Trophoblast cell (in vitro differentiated cells and primary cell): ENCODE data around the gene PEPD.

Experiments
- DNase-seq, 2 donors: peaks; one replicate each; pipeline ENCODE4 v3.0.0-alpha.2; 2016
- H2AFZ ChIP-seq: 2 replicates; pipeline ENCODE4 v1.6.1; 2013; ENCODE audit warnings: low read length, moderate library complexity, mild to moderate bottlenecking; ENCODE audit not compliant: insufficient read depth, poor library complexity
- H2AK5ac ChIP-seq: 2 replicates; pipeline ENCODE4 v1.6.1; 2013; ENCODE audit warnings: mild to moderate bottlenecking, low read length
- H2BK120ac ChIP-seq: 2 replicates; pipeline ENCODE4 v1.6.1; 2013; ENCODE audit warnings: low read length, mild to moderate bottlenecking, moderate library complexity; ENCODE audit not compliant: insufficient read depth, poor library complexity
- H2BK12ac ChIP-seq: 2 replicates; pipeline ENCODE4 v1.6.1; 2013; ENCODE audit warnings: mild to moderate bottlenecking, low read length, moderate library complexity
- H2BK5ac ChIP-seq: 2 replicates; pipeline ENCODE4 v1.6.1; 2013; ENCODE audit warnings: low read length, low read depth, moderate library complexity, mild to moderate bottlenecking; ENCODE audit not compliant: poor library complexity
- H3K14ac ChIP-seq: 2 replicates; pipeline ENCODE4 v1.6.1; 2013; ENCODE audit warnings: mild to moderate bottlenecking, low read length
- H3K18ac ChIP-seq: 2 replicates; pipeline ENCODE4 v1.6.1; 2013; ENCODE audit warnings: mild to moderate bottlenecking, low read length
- H3K23ac ChIP-seq: 2 replicates; pipeline ENCODE4 v1.6.1; 2013; ENCODE audit warnings: low read length
- H3K27ac ChIP-seq: 2 replicates; pipeline ENCODE4 v1.5.1; 2013; ENCODE audit warnings: low read depth, mild to moderate bottlenecking, inconsistent platforms, low read length, moderate library complexity
- H3K27me3 ChIP-seq: 2 replicates; pipeline ENCODE4 v1.6.1; 2013; ENCODE audit warnings: inconsistent platforms, mild to moderate bottlenecking, low read length, moderate library complexity; ENCODE audit not compliant: insufficient read depth
- H3K36me3 ChIP-seq, 2 experiments: 1 replicate in 1 of 2; 2 replicates in 1 of 2; pipeline ENCODE4 v1.6.1; 2013; ENCODE audit warnings: low read length in 2 of 2, mild to moderate bottlenecking in 2 of 2, moderate library complexity in 1 of 2; ENCODE audit not compliant: insufficient read depth in 2 of 2, control insufficient read depth in 1 of 2
- H3K4ac ChIP-seq: 2 replicates; pipeline ENCODE4 v1.6.1; 2013; ENCODE audit warnings: low read depth, mild to moderate bottlenecking, low read length, moderate library complexity
- H3K4me1 ChIP-seq, 2 experiments: 1 replicate in 1 of 2; 2 replicates in 1 of 2; pipeline ENCODE4 v1.6.1; 2013; ENCODE audit warnings: low read length in 2 of 2, mild to moderate bottlenecking in 2 of 2, moderate library complexity in 1 of 2; ENCODE audit not compliant: insufficient read depth in 2 of 2, control insufficient read depth in 1 of 2
- H3K4me2 ChIP-seq: 2 replicates; pipeline ENCODE4 v1.6.1; 2013; ENCODE audit warnings: inconsistent platforms, mild to moderate bottlenecking, low read length, moderate library complexity
- H3K4me3 ChIP-seq: 2 replicates; pipeline ENCODE4 v1.5.1; 2013; ENCODE audit warnings: mild to moderate bottlenecking, low read depth, low read length, inconsistent platforms
- H3K79me1 ChIP-seq: one replicate; pipeline ENCODE4 v1.6.1; 2013; ENCODE audit warnings: low read length
- H3K79me2 ChIP-seq: 2 replicates; pipeline ENCODE4 v1.6.1; 2013; ENCODE audit warnings: low read length, mild to moderate bottlenecking; ENCODE audit not compliant: control insufficient read depth, insufficient read depth, poor library complexity
- H3K9ac ChIP-seq: 2 replicates; pipeline ENCODE4 v1.6.1; 2013; ENCODE audit warnings: mild to moderate bottlenecking, low read length
- H3K9me3 ChIP-seq: 2 replicates; pipeline ENCODE4 v1.6.1; 2013; ENCODE audit warnings: low read depth, mild to moderate bottlenecking, control low read depth, inconsistent platforms, low read length; ENCODE audit not compliant: insufficient read depth
- H4K12ac ChIP-seq: 2 replicates; pipeline ENCODE4 v1.6.1; 2013; ENCODE audit warnings: low read depth, mild to moderate bottlenecking, low read length, moderate library complexity
- H4K8ac ChIP-seq: 2 replicates; pipeline ENCODE4 v1.6.1; 2013; ENCODE audit warnings: low read depth, mild to moderate bottlenecking, low read length, moderate library complexity
- H4K91ac ChIP-seq: one replicate; pipeline ENCODE4 v1.6.1; 2013; ENCODE audit warnings: low read depth, mild to moderate bottlenecking, low read length, moderate library complexity
- WGBS: extraction: QIAGEN DNeasy Blood & Tissue Kit; methylation state at CpG from one replicate; pipeline ENCODE4 v1.1.7; 2013; ENCODE audit warnings: missing lambda C conversion rate; ENCODE audit not compliant: insufficient read length, insufficient coverage; ENCODE audit errors: extremely low coverage; 5-methylcytosine and 5-hydroxymethylcytosine counted together

PEPD gene

DNA sequence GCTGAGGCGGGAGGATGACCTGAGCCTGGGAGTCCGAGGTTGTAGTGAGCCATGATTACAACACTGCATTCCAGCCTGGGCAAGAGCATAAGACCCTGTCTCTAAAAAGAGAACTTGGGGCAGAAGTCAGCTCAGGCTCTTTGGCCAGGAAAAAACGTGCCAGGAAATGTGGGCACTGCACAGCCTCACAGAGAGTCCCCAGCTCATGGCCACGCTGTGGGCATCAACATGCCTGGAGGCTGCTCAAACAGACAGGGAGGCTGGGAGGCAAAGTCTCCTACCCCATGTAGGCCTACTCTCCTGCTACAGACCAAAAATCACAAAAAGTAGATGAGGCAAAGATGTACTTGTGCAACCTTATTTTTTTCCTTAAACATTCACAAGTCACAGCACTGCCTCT is 49.4 kb downstream of the PEPD start:
- no peak overlapping the region for H2AK5ac ChIP-seq
- no peak overlapping the region for H4K12ac ChIP-seq
- H3K14ac ChIP-seq, result no peak overlapping the region
- no peak overlapping the region for H2BK12ac ChIP-seq
- H3K79me1 ChIP-seq, result no peaks in the 10 kb centered on the region
- H3K79me2 ChIP-seq, result no peaks in the 10 kb centered on the region
- no peak overlapping the region for H2AFZ ChIP-seq
- no peak overlapping the region for H3K9ac ChIP-seq
- WGBS, result no CpG with 5 or more reads among the region's 4 CpGs
- H2BK5ac ChIP-seq, result no peak overlapping the region
- no peak overlapping the region for H3K27ac ChIP-seq
- H3K4me3 ChIP-seq, result no peak overlapping the region
- no peak overlapping the region for H3K23ac ChIP-seq
- H3K4me2 ChIP-seq, result no peak overlapping the region
- H3K4me1 ChIP-seq, result no peaks in the 10 kb centered on the region
- H3K36me3 ChIP-seq, result peaks cover 1 to 2% of the 10 kb centered on the region in 2 experiments
- no peak overlapping the region for H3K4ac ChIP-seq
- H3K18ac ChIP-seq, result no peak overlapping the region
- H3K27me3 ChIP-seq, result no peaks in the 10 kb centered on the region
- H2BK120ac ChIP-seq, result no peak overlapping the region
- DNase-seq, result no peak
- no peak overlapping the region for H4K91ac ChIP-seq
- no peak overlapping the region for H4K8ac ChIP-seq
- no peaks in the 10 kb centered on the region for H3K9me3 ChIP-seq

DNA sequence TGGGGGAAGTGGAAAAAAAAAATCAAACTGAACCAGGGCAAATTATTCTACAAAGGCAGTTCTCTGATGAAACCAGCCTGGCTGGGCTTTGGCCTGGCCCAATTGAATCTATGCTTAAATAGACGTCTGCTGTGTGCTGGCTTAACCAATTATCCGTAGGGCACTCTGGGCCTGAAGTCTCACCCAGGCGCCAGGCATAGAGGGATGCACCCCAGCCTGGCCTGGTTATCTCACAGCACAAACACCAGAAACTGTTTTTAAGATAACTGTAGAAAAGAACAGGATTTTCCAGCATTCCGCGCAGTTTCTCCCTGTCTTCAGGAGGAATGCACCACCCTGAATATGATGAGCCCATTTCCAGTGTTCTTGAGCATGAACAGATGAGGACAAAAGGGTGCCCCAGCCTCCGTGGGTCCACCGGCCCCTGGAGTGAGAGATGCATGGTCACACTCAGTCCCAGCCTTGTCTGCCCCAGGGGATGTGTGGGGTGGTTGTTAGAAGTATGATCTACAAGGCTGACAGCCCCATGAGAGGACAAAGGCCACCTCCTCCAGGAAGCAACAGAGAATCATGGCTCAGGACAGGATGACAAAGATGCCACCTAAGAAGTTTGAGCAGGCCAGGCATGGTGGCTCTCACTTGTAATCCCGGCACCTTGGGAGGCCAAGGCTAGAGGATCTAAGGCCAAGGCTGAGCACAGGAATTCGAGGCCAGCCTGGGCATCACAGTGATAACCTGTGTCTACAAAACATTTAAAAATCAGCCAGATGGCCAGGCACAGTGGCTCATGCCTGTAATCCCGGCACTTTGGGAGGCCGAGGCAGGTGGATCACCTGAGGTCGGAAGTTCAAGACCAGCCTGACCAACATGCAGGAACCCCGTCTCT is 50.2 kb downstream of the PEPD start:
- Histone ChIP-seq H2BK5ac (no peak overlapping the region), H3K36me3 (no peaks in the 10 kb centered on the region), H3K79me2 (no peaks in the 10 kb centered on the region), H3K27ac (no peak overlapping the region), H3K4me1 (no peaks in the 10 kb centered on the region), H3K79me1 (no peaks in the 10 kb centered on the region), H3K4me3 (no peak overlapping the region), H2BK120ac (no peak overlapping the region), H3K14ac (no peak overlapping the region), H3K18ac (no peak overlapping the region), H3K4me2 (no peak overlapping the region), H4K12ac (no peak overlapping the region), H4K91ac (no peak overlapping the region), H4K8ac (no peak overlapping the region), H3K23ac (no peak overlapping the region), H3K9me3 (no peaks in the 10 kb centered on the region), H2AFZ (no peak overlapping the region), H3K4ac (no peak overlapping the region), H3K27me3 (no peaks in the 10 kb centered on the region), H3K9ac (no peak overlapping the region), H2BK12ac (no peak overlapping the region), H2AK5ac (no peak overlapping the region)
- no peak for DNase-seq
- no CpG with 5 or more reads among the region's 13 CpGs for WGBS

DNA sequence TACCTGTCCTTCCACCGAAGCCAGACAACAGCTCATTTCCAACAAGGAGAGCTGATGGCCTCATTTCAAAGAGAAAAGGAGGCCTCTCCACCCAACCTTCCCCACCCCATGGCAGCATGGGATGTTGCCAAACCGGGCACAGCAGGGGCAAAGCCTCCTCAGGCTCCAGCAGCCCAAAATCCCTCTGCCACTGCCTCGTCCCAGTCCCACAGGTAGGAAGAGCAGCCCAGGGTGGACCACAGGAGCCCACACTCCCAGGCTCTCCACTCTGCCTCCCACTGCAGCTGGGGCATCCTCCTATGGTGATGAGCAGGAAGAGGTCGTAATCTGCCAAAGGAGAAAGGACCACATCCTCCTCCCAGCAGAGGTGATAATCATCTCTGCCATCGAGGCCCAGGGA is 50.9 kb downstream of the PEPD start:
- no peak overlapping the region for H4K8ac ChIP-seq
- no peak overlapping the region for H2AK5ac ChIP-seq
- no peak for DNase-seq
- no peak overlapping the region for H4K12ac ChIP-seq
- no peak overlapping the region for H2BK12ac ChIP-seq
- no peak overlapping the region for H3K4me2 ChIP-seq
- no peaks in the 10 kb centered on the region for H3K36me3 ChIP-seq
- H4K91ac ChIP-seq, result no peak overlapping the region
- H3K27ac ChIP-seq, result no peak overlapping the region
- no peak overlapping the region for H2BK120ac ChIP-seq
- H3K23ac ChIP-seq, result no peak overlapping the region
- no peak overlapping the region for H3K4ac ChIP-seq
- H3K79me2 ChIP-seq, result no peaks in the 10 kb centered on the region
- no peaks in the 10 kb centered on the region for H3K9me3 ChIP-seq
- H3K14ac ChIP-seq, result no peak overlapping the region
- no peak overlapping the region for H2BK5ac ChIP-seq
- H3K9ac ChIP-seq, result no peak overlapping the region
- no peaks in the 10 kb centered on the region for H3K79me1 ChIP-seq
- no CpG with 5 or more reads among the region's 5 CpGs for WGBS
- no peaks in the 10 kb centered on the region for H3K27me3 ChIP-seq
- no peak overlapping the region for H3K4me3 ChIP-seq
- H2AFZ ChIP-seq, result no peak overlapping the region
- H3K18ac ChIP-seq, result no peak overlapping the region
- no peaks in the 10 kb centered on the region for H3K4me1 ChIP-seq

DNA sequence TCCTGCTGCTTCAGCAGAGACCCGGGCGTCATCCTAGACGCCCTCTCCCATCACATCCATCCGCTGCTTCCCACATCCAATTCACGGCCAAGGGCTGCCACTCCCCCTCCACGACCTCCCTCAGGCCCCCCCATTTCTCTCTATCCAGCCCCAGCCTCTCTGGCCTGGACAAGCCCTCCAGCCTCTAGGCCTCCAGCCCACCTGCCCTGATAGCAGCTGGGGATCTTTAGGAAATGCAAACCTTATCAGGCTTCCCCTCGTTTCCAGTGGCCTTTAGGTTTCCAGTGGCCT is 51.6 kb downstream of the PEPD start:
- no peak overlapping the region for H4K91ac ChIP-seq
- no peak overlapping the region for H2BK120ac ChIP-seq
- no peak overlapping the region for H3K14ac ChIP-seq
- H3K9me3 ChIP-seq, result no peaks in the 10 kb centered on the region
- H4K12ac ChIP-seq, result no peak overlapping the region
- no peak overlapping the region for H2BK5ac ChIP-seq
- H3K9ac ChIP-seq, result no peak overlapping the region
- H3K4me2 ChIP-seq, result no peak overlapping the region
- H3K79me2 ChIP-seq, result no peaks in the 10 kb centered on the region
- H3K79me1 ChIP-seq, result no peaks in the 10 kb centered on the region
- H3K4ac ChIP-seq, result no peak overlapping the region
- no peak overlapping the region for H4K8ac ChIP-seq
- H2AK5ac ChIP-seq, result no peak overlapping the region
- H2BK12ac ChIP-seq, result no peak overlapping the region
- H3K27ac ChIP-seq, result no peak overlapping the region
- WGBS, result no CpG with 5 or more reads among the region's 7 CpGs
- no peaks in the 10 kb centered on the region for H3K4me1 ChIP-seq
- no peak for DNase-seq
- H3K18ac ChIP-seq, result no peak overlapping the region
- no peak overlapping the region for H3K23ac ChIP-seq
- H2AFZ ChIP-seq, result no peak overlapping the region
- no peaks in the 10 kb centered on the region for H3K27me3 ChIP-seq
- no peaks in the 10 kb centered on the region for H3K36me3 ChIP-seq
- H3K4me3 ChIP-seq, result no peak overlapping the region
